Lower leg skin (tissue), 3 donors: ENCODE results near the gene ZNF185.

ENCODE experiments used
- POLR2A ChIP-seq, 2 donors: fragments of 450-650 bp; IDR thresholded peaks; one replicate each; pipeline ENCODE4 v1.6.1; 2016 to 2017; ENCODE audit warnings: antibody characterized with exemption in 2 of 2, mild to moderate bottlenecking in 1 of 2, moderate library complexity in 1 of 2
- TF ChIP-seq, protein P1 (sequence below), 3 donors: fragments of 450-650 bp; IDR thresholded peaks; one replicate each; pipeline ENCODE4 v1.5.1; 2016; ENCODE audit warnings: antibody characterized with exemption in 3 of 3, mild to moderate bottlenecking in 3 of 3, moderate library complexity in 2 of 3

DNA sequence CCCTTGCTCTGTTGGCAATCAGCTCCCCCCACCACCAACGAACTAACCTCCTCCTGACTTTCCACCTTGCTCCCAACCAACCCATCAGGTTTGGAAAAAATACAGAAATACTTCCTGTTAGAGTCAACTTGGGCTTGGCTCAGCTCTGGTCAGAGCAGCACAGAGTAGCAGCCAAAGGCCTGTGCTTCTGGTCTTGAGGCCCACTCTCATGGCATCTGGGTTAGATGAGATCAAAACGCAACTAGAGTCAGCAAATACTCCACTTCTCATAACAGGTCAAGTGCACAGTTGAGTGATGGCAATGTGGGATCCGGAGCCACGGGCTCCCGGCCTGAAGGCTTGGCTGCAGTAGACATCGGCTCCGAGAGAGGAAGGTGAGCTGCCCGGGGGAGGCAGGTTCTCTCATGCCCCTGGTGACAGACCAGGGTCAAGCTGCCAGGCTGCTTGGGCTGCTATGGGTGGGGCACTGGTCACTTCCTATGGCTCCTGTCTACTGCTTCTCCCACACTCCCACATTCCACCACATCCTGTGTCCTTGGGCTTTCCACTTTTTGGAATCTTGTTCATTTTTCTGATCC is 34.8 kb downstream of the ZNF185 start:
- TF ChIP-seq, protein P1, sequence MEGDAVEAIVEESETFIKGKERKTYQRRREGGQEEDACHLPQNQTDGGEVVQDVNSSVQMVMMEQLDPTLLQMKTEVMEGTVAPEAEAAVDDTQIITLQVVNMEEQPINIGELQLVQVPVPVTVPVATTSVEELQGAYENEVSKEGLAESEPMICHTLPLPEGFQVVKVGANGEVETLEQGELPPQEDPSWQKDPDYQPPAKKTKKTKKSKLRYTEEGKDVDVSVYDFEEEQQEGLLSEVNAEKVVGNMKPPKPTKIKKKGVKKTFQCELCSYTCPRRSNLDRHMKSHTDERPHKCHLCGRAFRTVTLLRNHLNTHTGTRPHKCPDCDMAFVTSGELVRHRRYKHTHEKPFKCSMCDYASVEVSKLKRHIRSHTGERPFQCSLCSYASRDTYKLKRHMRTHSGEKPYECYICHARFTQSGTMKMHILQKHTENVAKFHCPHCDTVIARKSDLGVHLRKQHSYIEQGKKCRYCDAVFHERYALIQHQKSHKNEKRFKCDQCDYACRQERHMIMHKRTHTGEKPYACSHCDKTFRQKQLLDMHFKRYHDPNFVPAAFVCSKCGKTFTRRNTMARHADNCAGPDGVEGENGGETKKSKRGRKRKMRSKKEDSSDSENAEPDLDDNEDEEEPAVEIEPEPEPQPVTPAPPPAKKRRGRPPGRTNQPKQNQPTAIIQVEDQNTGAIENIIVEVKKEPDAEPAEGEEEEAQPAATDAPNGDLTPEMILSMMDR (IDR thresholded peaks at IDR 0.05), result no peak
- TF ChIP-seq POLR2A (IDR thresholded peaks at IDR 0.05), result no peak
